HK-2 (cell line): ENCODE measurements around the gene TFDP2.
"Not testable (repeated sequence)": the region's sequence is repeated elsewhere in the genome, so short reads cannot be mapped to it uniquely, and the experiment has no call there.

Experiments used
- DNase-seq: peaks from one replicate; pipeline ENCODE4 v3.0.0-alpha.2; 2018; ENCODE audit not compliant: unreplicated experiment

TFDP2 gene

DNA sequence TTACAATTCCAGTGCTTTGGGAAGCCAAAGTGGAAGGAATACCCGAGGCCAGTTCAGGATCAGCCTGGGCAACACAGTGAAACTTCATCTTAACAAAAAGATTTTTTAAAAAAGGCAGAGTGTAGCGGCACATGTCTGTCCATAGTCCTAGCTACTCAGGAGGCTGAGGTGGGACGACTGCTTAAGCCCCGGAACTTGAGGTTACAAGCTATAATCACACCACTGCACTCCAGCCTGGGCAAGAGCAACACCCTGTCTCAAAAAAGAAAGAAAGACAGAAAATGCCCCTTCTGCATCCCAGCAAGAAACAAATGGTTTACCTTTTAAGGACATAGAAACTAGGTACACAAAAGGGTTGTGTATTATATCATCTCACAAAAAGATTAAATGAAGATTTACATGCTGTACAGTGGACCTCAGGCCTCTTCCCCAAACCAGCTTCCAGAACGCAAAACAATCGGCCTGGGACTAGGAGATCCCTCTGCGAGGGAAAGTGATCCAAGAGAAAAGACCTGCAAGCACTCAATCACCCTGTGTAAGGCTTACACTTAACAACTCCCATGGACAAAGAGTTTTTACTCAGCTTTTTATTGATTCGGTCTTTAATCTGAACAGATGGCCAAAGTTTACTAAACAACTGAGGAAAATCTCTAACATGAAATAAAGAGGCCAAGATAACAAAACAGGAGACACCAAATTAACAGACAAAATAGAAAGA lies 21.2 kb downstream of the TFDP2 start:
- DNase-seq: no peak

DNA sequence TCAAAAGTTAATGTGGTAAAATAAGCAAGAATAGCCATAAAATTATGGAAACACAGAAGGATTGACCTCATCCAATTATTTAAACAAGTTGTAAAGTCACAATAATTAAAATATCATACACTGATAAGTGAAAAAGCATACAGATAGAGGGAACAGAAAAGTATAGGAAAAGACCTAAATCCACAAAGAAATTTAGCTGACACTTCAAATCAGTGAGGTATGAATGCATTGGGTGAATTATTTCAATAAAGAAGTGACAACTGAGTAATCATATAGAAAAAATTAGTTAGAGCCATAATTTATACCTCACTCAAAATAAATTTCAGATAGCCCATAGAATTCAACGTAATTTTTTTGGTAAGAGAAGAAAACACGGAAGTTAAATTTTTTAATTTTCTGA lies 25.1 kb downstream of the TFDP2 start:
- DNase-seq: no peak

- DNase-seq: no peak
These were observed 28.6 kb downstream of the TFDP2 start for GRCh38 chr3:142120707-142121106.

GRCh38 chr3:142118911-142119310 lies 30.4 kb downstream of the TFDP2 start:
- no peak for DNase-seq

DNA sequence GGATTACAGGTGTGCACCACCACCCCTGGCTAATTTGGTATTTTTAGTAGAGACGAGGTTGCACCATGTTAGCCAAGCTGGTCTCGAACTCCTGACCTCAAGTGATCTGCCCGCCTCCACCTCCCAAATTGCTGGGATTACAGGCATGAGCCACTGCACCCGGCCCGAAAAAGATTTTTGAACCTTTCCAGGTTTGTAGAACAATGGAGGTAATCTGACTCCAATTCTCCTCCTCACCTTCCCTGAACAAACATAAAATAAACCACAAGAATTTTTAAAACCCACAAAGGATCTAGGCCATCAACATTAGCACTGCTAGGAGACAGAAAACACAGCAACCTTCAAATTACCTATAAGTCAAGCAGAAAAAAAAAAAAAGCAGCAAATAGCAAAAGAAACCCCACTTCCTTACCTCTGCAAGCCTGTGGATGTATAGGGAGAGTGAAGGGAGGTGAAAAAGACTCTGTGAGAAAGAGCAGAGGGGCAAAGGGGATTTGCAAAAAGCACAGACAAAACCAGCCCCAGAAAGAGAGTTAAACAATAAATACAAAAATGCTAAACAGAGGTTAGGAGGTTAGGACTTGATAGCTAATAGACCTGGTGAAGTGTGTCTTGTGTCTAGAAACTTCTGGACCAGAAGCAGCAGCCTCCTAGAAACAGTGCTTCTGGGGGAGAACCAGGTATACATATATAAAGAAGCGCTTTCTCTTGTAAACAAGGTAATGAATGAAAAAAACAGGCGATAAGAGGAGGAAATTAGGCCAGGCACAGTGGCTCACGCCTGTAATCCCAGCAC lies 32.1 kb downstream of the TFDP2 start:
- DNase-seq: peak; percentile 20

DNA sequence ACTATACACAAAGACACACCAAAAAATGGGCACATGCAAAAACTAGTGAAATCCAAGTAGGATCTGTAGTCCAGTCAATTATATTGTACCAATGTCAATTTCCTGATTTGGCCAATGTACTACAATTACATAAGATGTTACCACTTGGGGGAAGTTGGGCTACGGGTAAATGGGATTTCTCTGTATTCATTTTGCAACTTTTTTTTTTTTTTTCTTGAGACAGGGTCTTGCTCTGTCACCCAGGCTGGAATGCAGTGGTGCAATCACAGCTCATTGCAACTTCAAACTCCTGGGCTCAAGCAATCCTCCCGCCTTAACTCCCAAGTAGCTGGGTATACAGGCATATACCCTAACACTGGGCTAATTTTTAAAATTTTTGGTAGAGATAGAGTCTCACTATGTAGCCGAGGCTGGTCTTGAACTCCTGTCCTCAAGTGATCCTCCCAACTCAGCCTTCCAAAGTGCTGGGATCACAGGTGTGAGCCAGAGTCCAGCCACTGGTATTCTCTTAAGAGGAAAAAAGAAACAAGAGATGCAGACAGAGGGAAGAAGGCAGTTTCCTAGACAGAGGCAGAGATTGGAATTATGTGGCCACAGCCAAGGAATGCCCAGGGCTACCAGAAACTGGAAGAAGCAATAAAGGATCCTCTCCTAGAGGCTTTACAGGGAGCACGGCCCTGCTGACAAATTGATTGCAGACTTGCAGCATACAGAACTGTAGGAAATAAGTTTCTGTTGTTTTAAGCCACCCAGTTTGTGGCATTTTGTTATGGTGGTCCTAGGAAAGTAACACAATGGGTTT lies 33.3 kb downstream of the TFDP2 start:
- no peak for DNase-seq

- DNase-seq: no peak
These were observed 36.7 kb downstream of the TFDP2 start for GRCh38 chr3:142112601-142113000.

GRCh38 chr3:142106548-142106947 lies 42.8 kb downstream of the TFDP2 start:
- no peak for DNase-seq

DNA sequence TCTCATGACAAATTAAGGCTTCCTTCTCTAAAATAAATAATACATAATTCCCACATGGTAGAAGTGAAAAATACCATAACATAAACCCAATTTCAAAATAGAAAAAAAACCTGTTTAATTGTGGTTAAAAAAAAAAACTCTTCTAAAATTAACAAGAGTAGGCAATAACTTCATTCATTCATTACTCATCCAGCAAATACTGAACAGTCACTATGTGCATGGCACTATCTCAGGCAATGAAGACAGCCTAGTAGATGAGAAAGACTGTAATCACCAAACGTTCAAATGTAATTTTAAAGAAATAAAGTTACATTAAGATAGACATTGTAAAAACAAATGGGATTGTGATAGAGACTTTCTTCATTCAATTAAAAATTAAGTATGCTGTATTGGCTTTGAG lies 43.4 kb downstream of the TFDP2 start:
- no peak for DNase-seq

DNA sequence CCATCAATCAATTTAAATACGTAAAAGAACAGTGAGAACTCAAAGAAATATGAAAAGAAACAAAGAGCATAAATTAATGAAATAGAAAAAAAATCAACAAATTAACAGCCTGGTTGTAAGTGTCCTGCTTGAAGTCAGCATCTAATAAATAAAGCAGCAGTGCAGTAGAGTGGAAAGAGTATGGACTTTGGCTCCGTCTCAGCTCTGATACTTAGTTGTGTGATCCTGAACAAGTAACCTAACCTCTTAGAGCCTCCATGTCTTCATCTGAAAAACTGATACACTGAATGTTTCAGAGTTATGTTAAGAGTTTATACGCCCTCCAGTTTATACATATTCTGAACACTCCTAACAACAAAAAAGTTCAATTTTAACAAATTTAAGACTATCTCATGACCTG lies 44.6 kb downstream of the TFDP2 start:
- no peak for DNase-seq

- DNase-seq: no peak
These were observed 50.4 kb downstream of the TFDP2 start for GRCh38 chr3:142098964-142099363.

DNA sequence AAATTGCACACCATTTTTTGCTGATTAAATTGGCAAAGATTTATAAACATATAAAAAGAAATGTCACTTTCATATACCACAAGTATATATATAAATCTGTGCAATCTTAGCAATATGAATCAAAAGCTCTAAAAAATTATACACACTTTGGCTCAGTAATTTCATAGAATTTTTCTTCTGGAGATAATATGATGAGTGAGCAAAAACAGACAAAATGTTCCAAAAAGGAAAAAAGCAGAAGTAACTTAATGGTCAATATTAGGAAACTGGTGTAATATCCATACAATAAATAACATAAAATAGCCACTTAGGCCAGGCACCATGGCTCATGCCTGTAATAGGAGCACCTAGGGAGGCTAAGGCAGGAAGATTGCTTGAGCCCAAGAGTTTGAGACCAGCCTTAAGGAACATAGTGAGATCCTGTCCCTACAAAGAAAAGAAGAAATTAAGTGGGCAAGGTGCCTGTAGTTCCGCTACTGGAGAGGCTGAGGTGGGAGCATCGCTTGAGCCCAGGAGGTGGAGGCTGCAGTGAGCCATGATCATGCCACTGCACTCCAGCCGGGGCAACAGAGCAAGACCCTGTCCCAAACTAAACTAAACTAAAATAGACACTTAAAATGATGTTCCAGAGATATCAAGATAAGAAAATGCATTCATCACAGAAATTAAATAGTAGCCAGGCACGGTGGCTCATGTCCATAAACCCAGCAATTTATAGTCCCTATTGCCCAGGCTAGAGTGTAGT lies 52.1 kb downstream of the TFDP2 start:
- no peak for DNase-seq

GRCh38 chr3:142095841-142096240 lies 53.5 kb downstream of the TFDP2 start:
- no peak for DNase-seq

DNA sequence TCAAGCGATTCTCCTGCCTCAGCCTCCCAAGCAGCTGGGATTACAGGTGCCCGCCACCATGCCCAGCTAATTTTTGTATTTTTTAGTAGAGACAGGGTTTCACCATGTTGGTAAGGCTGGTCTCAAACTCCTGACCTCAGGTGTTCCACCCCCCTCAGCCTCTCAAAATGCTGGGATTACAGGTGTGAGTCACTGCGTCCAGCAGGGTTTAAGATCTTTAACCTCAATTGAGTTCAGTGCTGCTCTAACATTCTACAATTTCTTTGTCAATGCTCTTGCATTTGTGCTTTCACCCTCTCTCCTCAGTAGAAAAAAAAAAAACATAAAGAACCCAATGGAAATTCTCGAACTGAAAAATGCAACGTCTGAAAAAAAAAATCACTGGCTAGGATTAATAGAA lies 60.4 kb downstream of the TFDP2 start:
- DNase-seq: not testable (repeated sequence)

DNA sequence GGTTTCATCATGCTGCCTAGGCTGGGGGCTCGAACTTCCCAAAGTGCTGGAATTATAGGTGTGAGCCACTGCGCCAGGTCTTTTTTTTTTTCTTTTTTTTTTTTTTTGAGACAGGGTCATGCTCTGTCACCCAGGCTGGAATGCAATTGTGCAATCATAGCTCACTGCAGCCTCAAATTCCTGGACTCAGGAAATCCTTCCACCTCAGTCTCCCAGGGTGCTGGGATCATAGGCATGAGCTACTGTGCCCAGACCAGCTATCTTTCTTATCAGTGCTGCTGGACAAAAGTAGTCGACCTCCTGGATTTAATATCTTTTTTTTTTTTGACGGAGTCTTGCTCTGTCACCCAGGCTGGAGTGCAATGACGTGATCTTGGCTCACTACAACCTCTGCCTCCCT lies 60.8 kb downstream of the TFDP2 start:
- DNase-seq: peak; percentile 73

DNA sequence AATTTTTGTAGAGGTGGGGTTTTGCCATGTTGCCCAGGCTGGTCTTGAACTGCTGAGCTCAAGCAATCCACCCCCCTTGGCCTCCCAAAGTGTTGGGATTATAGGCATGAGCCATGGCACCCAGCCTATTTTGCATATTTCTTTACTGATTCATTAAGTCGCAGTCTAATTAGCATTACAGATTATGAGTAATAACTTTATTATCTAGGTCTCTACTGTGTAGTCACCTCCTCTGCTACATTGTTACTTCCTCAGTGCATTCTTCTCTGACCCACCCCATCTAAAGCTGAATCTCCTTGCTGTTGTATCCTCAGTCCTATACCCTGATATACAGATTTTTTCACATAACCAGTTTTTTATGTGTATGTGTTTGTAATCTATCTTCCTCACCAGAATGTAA lies 61.7 kb downstream of the TFDP2 start:
- DNase-seq: no peak

- DNase-seq: peak; percentile 12
These were observed 62.7 kb downstream of the TFDP2 start for GRCh38 chr3:142086581-142087090.

GRCh38 chr3:142081178-142081577 lies 68.2 kb downstream of the TFDP2 start:
- DNase-seq: no peak

- no peak for DNase-seq
These were observed 71.4 kb downstream of the TFDP2 start for GRCh38 chr3:142077859-142078500.

DNA sequence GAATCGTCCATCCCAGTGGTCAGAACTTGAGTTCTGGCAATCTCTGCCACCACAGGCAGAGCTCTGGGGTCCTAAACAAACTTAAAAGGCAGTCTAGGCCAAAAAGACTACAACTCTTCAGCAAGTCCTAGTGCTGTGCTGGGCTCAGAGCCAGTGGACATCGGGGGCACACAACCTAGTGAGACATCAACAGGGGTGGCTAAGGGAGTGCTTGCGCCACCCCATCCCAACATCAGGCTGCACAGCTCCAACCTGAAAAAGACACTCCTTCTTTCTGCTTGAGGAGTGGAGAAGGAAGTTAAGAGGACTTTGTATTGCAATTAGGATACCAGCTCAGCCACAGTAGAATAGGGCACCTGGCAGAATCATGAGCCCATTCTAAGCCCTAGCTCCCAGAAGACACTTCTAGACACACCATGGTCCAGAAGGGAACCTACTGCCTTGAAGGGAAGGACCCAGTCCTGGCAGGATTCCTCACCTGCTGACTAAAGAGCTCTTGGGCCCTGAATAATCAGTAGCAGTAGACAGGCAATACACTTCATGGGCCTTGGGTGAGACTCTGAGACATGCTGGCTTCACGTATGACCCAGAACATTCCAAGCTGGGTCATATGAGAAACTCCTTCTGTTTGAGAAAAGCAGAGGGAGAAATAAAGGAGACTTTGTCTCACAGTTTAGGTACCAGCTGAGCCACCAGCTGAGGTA lies 72.0 kb downstream of the TFDP2 start:
- DNase-seq: no peak
